NCI-H2107 (cell line): Measurements from ENCODE around the gene NKAIN4.

Experiments used
- DNase-seq: peaks from one replicate; lab custom pipeline; 2025; lab: John Stamatoyannopoulos, UW

Gene NKAIN4

GRCh38 chr20:63218701-63219446, 35.4 kb downstream of the NKAIN4 start:
- no peak for DNase-seq

GRCh38 chr20:63217706-63218105, 36.6 kb downstream of the NKAIN4 start:
- no peak for DNase-seq

- no peak for DNase-seq
Measured at GRCh38 chr20:63216849-63217471, 37.3 kb downstream of the NKAIN4 start.

GRCh38 chr20:63216041-63216848, 38.0 kb downstream of the NKAIN4 start, which contains the start of gene YTHDF1:
TSS of gene YTHDF1 (minus strand) at chr20:63216131. CDS start at chr20:63215892, 239 bp downstream.
- DNase-seq = peak; percentile 90

- DNase-seq = no peak
Measured at GRCh38 chr20:63215101-63216040, 38.9 kb downstream of the NKAIN4 start.

- DNase-seq = no peak
Measured at GRCh38 chr20:63214514-63214913, 39.7 kb downstream of the NKAIN4 start.

- no peak for DNase-seq
Measured at GRCh38 chr20:63212792-63213191, 41.5 kb downstream of the NKAIN4 start.

- no peak for DNase-seq
Measured at GRCh38 chr20:63212393-63212730, 41.9 kb downstream of the NKAIN4 start.

- DNase-seq = no peak
Measured at GRCh38 chr20:63210011-63210605, 44.2 kb downstream of the NKAIN4 start.

- DNase-seq = no peak
Measured at GRCh38 chr20:63208346-63208909, 45.8 kb downstream of the NKAIN4 start.

GRCh38 chr20:63206878-63207277, 47.4 kb downstream of the NKAIN4 start:
- no peak for DNase-seq

GRCh38 chr20:63205896-63206295, 48.4 kb downstream of the NKAIN4 start:
- no peak for DNase-seq

GRCh38 chr20:63204362-63204761, 49.9 kb downstream of the NKAIN4 start:
- no peak for DNase-seq

GRCh38 chr20:63202811-63203526, 51.3 kb downstream of the NKAIN4 start:
- DNase-seq = no peak

- no peak for DNase-seq
Measured at GRCh38 chr20:63202021-63202420, 52.2 kb downstream of the NKAIN4 start.

- DNase-seq = no peak
Measured at GRCh38 chr20:63198606-63199005, 55.7 kb downstream of the NKAIN4 start.

GRCh38 chr20:63196768-63197470, 57.3 kb downstream of the NKAIN4 start:
- DNase-seq = no peak

- DNase-seq = no peak
Measured at GRCh38 chr20:63194797-63195173, 59.5 kb downstream of the NKAIN4 start.

GRCh38 chr20:63194007-63194796, 60.1 kb downstream of the NKAIN4 start:
- DNase-seq = no peak
